ENCODE data around the gene TRIP13. TPM values are rescaled to one million over a fixed set of nuclear protein-coding genes. Genes with fewer than 3 reads are reported as not detected.

TRIP13 gene
- total and polyA plus RNA-seq, 2 experiments from 2014 or later: 9.2 to 9.4 TPM

GRCh38 chr5:871596-872298 lies 20.9 kb upstream of the TRIP13 start:
- Histone ChIP-seq H2AFZ (no peak overlapping the region), H3K4me2 (no peak overlapping the region), H3K27ac (no peak overlapping the region), H3K9me2 (replicated peaks; ENCODE audit: insufficient read depth) (no peaks in the 10 kb centered on the region), H3K36me3 (replicated peaks; ENCODE audit: insufficient read depth, low read depth) (no peaks in the 10 kb centered on the region), H3K4me3 (no peak overlapping the region), H4K20me1 (ENCODE audit: insufficient read depth, poor library complexity, severe bottlenecking) (no peaks in the 10 kb centered on the region), H3K4me1 (ENCODE audit: insufficient read depth) (peaks cover 5% of the 10 kb centered on the region), H3K79me2 (no peaks in the 10 kb centered on the region), H3K27me3 (no peaks in the 10 kb centered on the region), H3K9me3 (ENCODE audit: low read depth) (no peaks in the 10 kb centered on the region)
- TF ChIP-seq CTCF (IDR thresholded peaks at IDR 0.05; ENCODE audit: poor library complexity) (no peak), EZH2 (IDR thresholded peaks at IDR 0.05; ENCODE audit: borderline replicate concordance) (no peak)
- WGBS (ENCODE audit: low lambda C conversion rate, missing lambda C conversion rate): 96% methylated on average over 28 of the region's 29 CpGs
- DNase-seq (ENCODE audit: low spot score): no peak

- Histone ChIP-seq H3K4me2 (no peak overlapping the region), H4K20me1 (ENCODE audit: insufficient read depth, poor library complexity, severe bottlenecking) (no peaks in the 10 kb centered on the region), H3K27me3 (no peaks in the 10 kb centered on the region), H3K36me3 (replicated peaks; ENCODE audit: insufficient read depth, low read depth) (no peaks in the 10 kb centered on the region), H3K27ac (no peak overlapping the region), H3K79me2 (no peaks in the 10 kb centered on the region), H3K4me1 (ENCODE audit: insufficient read depth) (peaks cover 1% of the 10 kb centered on the region), H3K4me3 (no peak overlapping the region), H2AFZ (no peak overlapping the region), H3K9me2 (replicated peaks; ENCODE audit: insufficient read depth) (no peaks in the 10 kb centered on the region), H3K9me3 (ENCODE audit: low read depth) (no peaks in the 10 kb centered on the region)
- 95% methylated on average over 10 of the region's 10 CpGs for WGBS (ENCODE audit: low lambda C conversion rate, missing lambda C conversion rate)
- no peak for DNase-seq (ENCODE audit: low spot score)
- TF ChIP-seq EZH2phosphoT487 (IDR thresholded peaks at IDR 0.05; ENCODE audit: low read depth, severe bottlenecking, unreplicated experiment): no peak
- no peak for TF ChIP-seq CTCF (IDR thresholded peaks at IDR 0.05; ENCODE audit: poor library complexity)
- TF ChIP-seq EZH2 (IDR thresholded peaks at IDR 0.05; ENCODE audit: borderline replicate concordance): no peak
Observed at GRCh38 chr5:872301-872700, 20.4 kb upstream of the TRIP13 start.

- Histone ChIP-seq H3K4me1 (ENCODE audit: insufficient read depth) (no peaks in the 10 kb centered on the region), H3K36me3 (replicated peaks; ENCODE audit: insufficient read depth, low read depth) (no peaks in the 10 kb centered on the region), H3K9me2 (replicated peaks; ENCODE audit: insufficient read depth) (no peaks in the 10 kb centered on the region), H3K27ac (no peak overlapping the region), H3K27me3 (no peaks in the 10 kb centered on the region), H2AFZ (no peak overlapping the region), H3K4me3 (no peak overlapping the region), H3K79me2 (no peaks in the 10 kb centered on the region), H4K20me1 (ENCODE audit: insufficient read depth, poor library complexity, severe bottlenecking) (no peaks in the 10 kb centered on the region), H3K4me2 (no peak overlapping the region), H3K9me3 (ENCODE audit: low read depth) (no peaks in the 10 kb centered on the region)
- 77% methylated on average over 8 of the region's 8 CpGs for WGBS (ENCODE audit: low lambda C conversion rate, missing lambda C conversion rate)
- no peak for DNase-seq (ENCODE audit: low spot score)
- TF ChIP-seq CTCF (IDR thresholded peaks at IDR 0.05; ENCODE audit: poor library complexity) (no peak), EZH2 (IDR thresholded peaks at IDR 0.05; ENCODE audit: borderline replicate concordance) (no peak), EZH2phosphoT487 (IDR thresholded peaks at IDR 0.05; ENCODE audit: low read depth, severe bottlenecking, unreplicated experiment) (no peak)
Observed at GRCh38 chr5:873328-873727, 19.4 kb upstream of the TRIP13 start.
